Measurements from ENCODE around the gene AAMP.

DNA sequence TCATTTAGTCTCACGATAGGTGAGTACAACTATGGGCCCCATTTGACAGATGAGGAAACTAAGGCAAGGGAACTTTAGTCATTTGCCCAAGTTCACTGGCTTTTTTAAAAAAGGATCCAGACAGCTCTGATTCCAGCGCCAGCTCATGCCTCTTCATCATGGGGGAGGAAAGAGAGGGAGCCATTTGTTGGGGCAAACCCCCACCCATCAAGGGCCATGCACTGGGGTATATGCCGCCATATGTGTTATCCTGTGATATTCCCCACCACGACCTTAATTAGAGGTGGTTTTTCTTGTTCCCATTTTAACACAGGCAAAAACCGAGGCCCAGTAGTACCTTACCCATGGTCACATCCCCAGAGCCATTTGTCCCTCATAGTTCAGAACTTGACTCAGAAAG is 9.8 kb downstream of the AAMP start:
- no peak for TF ChIP-seq POLR2AphosphoS5 (IDR thresholded peaks at IDR 0.05; ENCODE audit: insufficient read depth, low read depth, low read length)
- TF ChIP-seq, protein P1, sequence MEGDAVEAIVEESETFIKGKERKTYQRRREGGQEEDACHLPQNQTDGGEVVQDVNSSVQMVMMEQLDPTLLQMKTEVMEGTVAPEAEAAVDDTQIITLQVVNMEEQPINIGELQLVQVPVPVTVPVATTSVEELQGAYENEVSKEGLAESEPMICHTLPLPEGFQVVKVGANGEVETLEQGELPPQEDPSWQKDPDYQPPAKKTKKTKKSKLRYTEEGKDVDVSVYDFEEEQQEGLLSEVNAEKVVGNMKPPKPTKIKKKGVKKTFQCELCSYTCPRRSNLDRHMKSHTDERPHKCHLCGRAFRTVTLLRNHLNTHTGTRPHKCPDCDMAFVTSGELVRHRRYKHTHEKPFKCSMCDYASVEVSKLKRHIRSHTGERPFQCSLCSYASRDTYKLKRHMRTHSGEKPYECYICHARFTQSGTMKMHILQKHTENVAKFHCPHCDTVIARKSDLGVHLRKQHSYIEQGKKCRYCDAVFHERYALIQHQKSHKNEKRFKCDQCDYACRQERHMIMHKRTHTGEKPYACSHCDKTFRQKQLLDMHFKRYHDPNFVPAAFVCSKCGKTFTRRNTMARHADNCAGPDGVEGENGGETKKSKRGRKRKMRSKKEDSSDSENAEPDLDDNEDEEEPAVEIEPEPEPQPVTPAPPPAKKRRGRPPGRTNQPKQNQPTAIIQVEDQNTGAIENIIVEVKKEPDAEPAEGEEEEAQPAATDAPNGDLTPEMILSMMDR (IDR thresholded peaks at IDR 0.05; ENCODE audit: extremely low read depth in 1 of 2, insufficient read depth in 1 of 2, low read depth in 1 of 2, low read length in 2 of 2), result no peak
- TF ChIP-seq POLR2A (IDR thresholded peaks at IDR 0.05; ENCODE audit: low read depth, low read length), result no peak
- TF ChIP-seq JUN (IDR thresholded peaks at IDR 0.05; ENCODE audit: borderline replicate concordance, insufficient read depth, insufficient read length, low read depth), result no peak

All from endothelial cell of umbilical vein (primary cell).